Daoy (cell line): ENCODE data around the gene STAG2. TPM values are rescaled to one million over a fixed set of nuclear protein-coding genes. Genes with fewer than 3 reads are reported as not detected.

Source experiments
- DNase-seq: peaks from one replicate; pipeline ENCODE4 v3.0.0-alpha.2; 2015; ENCODE audit warnings: low read depth
- total RNA-seq: library from RNA; depleted of rRNA; stranded (reverse); fragments of >200 nt; shearing (Covaris generic); gene quantifications from 2 replicates; pipeline ENCODE4 v1.2.3, GENCODE V29; 2014

Gene STAG2
- total RNA-seq, 1 experiment from 2014 or later: 84.6 TPM

DNA sequence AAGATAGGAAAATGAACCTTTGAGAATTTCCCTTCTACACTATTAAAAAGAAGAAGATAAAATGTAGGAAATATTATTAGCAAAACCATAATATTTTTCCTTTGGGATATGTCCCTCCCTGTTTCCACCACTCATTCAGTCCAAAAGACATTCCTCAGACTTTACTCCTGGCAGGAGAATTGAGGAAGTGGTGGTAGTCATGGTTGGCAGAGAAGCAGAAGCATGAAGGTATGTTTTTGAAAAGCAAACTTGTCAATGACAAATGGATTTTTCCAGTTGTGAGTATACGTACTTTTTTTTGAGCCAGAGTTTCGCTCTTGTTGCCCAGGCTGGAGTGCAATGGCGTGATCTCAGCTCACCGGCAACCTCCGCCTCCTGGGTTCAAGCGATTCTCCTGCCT is 13.7 kb downstream of the STAG2 start:
- DNase-seq: peak; percentile 3

DNA sequence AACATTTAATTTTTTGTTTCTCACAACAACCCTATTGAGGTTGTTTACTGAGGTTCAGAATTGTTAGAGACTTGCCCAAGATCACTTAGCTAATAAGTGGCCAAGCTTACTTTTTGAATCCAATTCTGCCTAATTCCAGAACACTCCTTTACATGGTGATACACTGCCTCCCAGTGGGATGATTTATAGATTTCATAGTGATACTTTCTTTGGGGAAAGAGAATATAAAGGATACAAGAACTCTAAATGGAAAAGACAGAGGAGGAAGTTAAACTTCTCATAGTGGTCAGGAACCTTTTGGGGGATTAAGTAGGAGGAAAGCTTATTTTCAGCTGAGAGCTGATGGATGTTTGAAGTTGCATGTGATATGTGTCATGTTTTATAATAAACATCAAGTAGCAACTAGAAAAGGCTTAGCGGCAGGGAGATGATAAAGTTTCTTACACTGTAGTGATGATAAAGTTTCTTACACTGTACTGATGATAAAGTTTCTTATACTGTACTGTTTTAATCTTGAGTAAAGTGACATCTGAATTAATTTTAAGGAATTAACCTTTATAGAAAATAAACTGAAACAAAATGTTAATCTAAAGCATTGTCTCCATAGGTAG is 15.3 kb downstream of the STAG2 start:
- peak; percentile 2 for DNase-seq

DNA sequence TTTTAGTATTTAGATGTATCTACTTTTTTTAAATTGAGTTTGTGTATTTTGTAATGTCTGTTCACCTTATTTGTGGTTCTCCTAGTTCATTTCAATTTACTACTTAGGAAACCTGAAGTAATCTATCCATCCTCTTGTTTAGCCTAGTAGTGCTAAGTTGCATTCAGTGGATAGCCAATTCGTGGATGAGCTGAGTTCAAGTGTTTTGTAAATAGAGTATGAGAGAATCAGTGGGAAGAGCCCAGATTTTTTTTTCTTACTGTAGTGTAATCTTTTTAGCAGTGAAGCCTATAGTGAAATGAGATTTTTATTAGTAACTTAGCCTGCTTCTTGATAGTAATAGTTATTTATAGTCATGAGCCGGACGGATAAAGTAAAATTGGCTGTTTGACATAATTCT is 21.7 kb downstream of the STAG2 start:
- DNase-seq: no peak

- no peak for DNase-seq
Observed at GRCh38 chrX:123986377-123986776, 24.9 kb downstream of the STAG2 start.

GRCh38 chrX:123988423-123989111 is 27.1 kb downstream of the STAG2 start:
- DNase-seq: no peak

DNA sequence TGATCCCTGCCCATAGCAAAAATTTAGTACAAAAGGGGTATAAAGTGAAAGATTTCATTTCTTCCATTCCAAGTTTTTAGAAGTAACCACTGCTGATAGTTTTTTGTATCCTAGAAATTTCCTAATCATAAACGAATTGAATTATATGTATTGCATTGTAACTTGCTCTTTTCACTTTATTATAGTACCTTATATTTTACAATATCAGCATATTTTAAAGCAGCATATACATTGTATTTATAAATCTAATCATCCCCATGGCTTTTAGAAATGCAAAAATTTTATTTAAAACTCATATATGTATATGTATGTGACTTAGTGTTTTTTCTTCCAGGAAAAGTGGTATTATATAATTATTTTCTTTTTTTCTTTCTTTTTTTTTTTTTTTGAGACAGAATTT is 27.7 kb downstream of the STAG2 start:
- DNase-seq: no peak

DNA sequence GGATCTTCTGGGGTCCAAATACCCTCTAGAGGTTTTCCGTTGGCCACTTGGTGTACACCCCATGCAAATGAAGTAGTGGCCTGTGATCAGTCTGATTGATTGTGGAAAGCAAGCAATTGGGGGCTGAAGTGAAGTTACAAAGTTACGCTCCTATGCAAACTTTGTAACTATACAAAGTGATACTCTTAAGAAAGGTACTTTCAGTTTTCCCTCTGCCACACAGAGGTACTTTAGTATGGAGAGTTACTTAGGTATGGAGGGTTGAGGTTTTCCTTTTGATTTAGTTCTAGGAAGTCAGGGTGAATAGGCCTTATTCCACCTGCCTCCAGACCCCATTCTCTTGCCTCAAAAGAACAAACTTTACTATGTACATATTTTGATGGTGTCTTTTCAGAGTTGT is 28.7 kb downstream of the STAG2 start:
- DNase-seq: no peak

DNA sequence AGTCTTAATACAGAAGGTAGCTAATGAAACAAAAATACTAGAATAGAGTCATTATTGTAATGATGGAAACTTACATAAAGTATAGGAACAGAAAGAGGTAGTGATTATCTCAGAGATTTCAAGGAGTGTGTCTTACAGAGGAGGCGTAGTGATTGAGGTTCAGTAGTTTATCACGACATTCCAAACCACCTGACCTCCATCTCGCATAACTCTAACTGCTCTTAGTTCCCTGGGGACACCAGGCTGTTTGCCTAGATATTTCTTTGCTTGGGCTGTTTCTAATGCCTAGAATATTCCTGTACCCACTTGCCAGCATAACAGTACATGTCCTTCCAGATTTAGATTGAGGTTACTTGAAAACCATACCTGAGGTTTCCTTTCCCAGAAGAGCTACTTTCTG is 29.1 kb downstream of the STAG2 start:
- no peak for DNase-seq

DNA sequence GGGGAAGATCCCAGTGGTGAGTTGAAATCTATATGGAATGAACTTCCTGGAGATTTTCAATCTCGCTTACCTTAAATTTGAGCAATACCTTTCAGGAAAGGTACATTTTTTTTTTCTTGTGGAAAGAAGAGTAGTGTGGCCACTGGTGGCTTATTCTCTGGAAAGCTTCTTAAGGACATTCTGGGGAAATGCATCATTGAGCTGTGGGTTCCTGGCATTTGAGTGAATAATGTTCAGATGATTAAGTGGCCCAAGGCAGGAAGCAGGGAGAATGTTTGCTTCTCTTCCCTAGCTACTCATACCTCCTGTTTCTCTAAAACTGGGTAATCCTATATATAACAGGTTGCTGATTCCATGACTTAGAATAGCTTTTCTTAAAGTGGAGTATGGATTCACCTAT is 31.8 kb downstream of the STAG2 start:
- peak; percentile 42 for DNase-seq

DNA sequence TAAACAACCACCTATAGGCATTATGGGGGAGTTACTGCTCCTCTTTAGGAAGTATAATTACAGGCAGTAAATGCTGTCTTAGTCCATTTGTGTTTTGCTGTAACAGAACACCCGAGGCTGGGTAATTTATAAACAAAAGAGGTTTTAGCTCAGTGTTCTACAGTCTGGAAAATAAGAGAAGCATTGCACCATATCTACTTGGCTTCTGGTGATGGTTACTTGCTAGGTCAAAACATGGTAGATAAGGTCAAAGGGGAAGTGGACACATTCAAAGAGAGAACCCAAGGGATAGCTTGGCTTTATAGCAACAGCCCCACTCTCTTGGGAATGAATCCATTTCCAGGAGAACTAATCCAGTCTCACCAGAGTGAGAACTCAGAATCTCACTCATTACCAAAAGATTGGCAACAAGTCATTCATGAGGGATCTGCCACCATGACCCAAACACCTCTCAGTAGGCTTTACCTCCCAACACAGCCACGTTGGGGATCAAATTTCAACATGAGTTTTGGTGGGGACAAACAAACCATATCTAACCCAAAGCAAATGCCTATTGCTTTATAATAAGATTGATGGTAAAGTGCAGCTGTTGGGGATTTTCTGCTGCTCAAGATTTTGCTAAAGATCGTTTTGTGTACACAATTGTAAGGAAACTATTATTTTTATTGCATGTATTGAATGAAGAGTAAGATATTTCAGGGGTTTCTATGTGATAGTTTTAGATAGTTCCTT is 32.6 kb downstream of the STAG2 start:
- DNase-seq: no peak

GRCh38 chrX:123994730-123995129 is 33.2 kb downstream of the STAG2 start:
- no peak for DNase-seq

DNA sequence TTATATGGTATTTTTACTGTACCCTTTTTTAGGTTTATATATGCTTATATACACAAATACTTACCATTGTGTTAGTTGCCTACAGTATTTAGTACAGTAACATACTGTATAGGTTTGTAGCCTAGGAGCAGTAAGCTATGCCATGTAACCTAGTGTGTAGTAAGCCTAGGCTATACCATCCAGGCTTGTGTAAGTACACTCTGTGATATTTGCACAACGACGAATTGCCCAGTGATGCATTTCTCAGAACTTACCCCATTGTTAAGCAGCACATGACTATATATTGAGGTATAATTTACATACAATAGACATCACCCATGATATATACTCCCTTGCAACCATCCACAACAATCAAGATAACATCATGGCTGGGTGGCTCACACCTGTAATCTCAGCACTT is 40.1 kb downstream of the STAG2 start:
- no peak for DNase-seq

DNA sequence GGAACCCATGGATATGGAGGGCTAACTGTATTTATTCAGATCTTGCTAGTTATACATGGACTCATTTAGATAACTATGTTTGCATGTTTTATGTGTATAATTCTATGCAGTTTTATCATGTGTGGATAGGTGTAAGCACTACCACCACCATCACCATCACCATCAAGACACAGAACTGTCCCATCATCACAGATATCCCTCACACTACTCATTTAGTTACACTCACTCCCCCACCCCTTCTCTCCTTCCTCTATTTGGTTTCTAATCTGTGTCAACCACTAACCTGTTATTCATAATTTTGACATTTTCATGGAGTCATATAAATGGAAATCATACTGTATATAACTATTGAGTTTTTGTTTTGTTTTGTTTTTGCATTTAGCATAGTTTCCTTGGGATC is 43.7 kb downstream of the STAG2 start:
- DNase-seq: no peak

- no peak for DNase-seq
Observed at GRCh38 chrX:124010157-124010556, 48.7 kb downstream of the STAG2 start.

- DNase-seq: no peak
Observed at GRCh38 chrX:124010566-124010965, 49.1 kb downstream of the STAG2 start.

DNA sequence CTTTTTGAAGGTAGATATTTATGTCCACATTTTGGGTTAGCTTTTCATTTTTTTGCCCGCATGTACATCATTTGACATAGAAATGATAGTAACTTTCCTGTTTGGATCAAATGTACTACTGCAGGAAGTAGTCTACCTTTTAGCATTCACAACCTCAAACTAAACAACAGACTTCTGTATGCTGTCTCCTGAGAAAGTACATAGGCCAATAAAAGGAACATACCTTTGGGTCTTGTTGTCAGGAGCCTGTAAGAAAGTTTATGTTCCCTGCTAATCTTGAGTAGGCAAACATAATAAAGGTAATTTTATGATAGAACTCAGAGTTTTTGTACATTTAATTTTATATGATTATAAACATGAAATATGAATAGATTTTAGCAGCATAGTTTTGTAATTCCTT is 54.2 kb downstream of the STAG2 start:
- DNase-seq: no peak

DNA sequence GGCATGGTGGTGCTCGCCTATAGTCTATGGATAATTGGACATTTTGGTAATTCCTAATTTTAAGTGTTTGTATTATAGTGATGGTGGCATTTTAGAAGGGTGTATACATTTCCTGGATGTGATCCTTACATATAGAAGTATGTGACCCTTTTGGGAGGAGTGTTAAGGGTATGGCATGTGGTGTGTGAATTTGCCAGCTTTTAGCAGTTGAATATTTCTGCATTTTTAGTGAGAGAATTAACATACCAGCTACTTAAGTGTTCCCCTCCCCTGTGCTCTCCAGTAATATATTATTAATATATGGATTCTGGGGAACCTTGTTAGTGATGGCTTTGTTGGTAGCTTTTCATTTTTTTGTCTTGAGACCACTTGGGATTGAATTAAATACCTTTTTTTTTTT is 55.3 kb downstream of the STAG2 start:
- no peak for DNase-seq

DNA sequence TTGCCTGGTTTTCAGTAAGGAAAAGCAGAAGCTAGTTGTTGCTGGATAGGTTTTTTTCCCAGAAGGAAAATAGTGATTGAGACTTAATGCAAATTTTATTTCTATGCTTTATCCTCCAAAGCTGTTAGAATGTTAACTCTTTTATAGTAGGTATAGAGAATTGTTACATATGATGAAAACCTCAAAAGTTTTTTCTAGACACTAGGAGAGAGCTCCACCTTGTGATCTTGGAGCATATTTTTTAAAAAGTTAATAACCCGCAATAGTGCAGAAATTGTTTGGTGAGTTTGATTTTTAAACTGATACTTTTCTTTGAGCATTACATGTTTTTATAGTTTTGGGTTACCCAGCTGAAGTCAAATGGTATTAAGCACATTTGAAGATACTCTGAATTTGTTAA is 56.5 kb downstream of the STAG2 start:
- no peak for DNase-seq

GRCh38 chrX:124023838-124024238 is 62.3 kb downstream of the STAG2 start:
- DNase-seq: no peak

DNA sequence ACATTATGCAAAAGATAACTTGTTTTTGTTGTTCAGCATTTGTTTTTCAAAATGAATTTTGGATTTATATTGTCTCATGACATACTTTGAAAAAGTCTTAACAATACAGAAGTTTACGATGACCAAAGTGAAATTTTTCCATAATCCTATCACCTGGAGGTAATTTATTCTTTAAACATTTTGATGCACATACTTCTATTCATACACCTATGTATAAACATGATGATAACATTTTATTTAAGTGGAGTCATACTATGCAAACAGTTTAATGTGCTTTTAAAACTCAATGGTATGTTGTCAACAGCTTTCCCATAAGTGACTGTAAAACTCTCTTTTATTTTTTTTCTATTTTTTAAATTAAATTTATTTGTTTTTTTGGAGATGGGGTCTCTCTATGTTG is 65.0 kb downstream of the STAG2 start:
- DNase-seq: no peak

DNA sequence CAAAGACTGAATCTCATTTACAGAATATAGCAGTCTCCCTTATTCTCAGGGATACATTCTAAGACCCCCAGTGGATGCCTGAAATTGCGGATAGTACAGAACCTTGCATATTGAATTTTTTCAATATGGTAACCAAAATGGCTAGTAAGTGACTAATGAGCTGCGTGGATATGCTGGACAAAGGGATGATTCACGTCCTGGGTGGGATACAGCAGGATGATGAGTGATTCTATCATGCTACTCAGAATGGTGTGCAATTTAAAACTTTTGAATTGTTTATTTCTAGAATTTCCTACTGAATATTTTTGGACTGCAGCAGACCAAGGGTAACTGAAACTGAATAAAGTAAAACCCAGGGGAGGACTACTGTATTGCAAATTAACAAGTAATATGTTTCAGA is 66.7 kb downstream of the STAG2 start:
- DNase-seq: peak; percentile 1

DNA sequence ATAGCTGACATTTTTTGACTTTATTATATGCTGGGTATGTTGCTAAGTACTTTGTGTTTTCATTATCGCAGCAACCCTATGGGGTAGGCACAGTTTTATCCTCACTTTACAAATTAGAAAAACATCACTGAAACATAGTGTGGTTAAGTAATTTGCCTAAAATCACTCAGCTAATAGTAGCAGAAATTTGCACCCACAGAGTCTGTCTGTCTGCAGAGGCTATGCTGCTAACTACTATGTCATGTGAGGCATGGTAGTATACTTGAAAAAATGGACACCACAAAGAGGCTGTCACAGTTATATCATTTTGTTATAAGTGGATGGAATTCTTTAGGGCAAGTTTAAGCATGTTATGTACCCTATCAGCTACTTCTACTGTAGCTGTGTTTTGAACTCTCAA is 69.0 kb downstream of the STAG2 start:
- DNase-seq: no peak

GRCh38 chrX:124033821-124034220 is 72.3 kb downstream of the STAG2 start:
- DNase-seq: peak; percentile 11
